Kidney (tissue), 14 donors: ENCODE results near the gene SLC1A2. TPM values are rescaled to one million over a fixed set of nuclear protein-coding genes. Genes with fewer than 3 reads are reported as not detected.

Experiments
- DNase-seq, 5 donors: peaks; one replicate each; pipeline ENCODE4 v3.0.0-alpha.2; 2013 to 2020
- FAIRE-seq: peaks from 2 replicates; lab custom pipeline; 2012; peaks lifted over from hg19 to GRCh38; lab: Jason Lieb, UNC
- H3K27ac ChIP-seq, 2 donors: one replicate each; pipeline ENCODE4 v1.7.0; 2013; ENCODE audit warnings: low read depth in 2 of 2, low read length in 2 of 2, inconsistent platforms in 1 of 2
- H3K27me3 ChIP-seq: one replicate; pipeline ENCODE4 v1.7.1; 2013; ENCODE audit warnings: low read length, inconsistent platforms; ENCODE audit not compliant: control insufficient read depth, insufficient read depth
- H3K36me3 ChIP-seq, 3 donors: one replicate each; pipeline versions ENCODE4 v1.7.0 to v1.7.1; 2013; ENCODE audit warnings: low read length in 3 of 3, control low read depth in 1 of 3, inconsistent platforms in 1 of 3; ENCODE audit not compliant: insufficient read depth in 3 of 3, control insufficient read depth in 2 of 3
- H3K4me1 ChIP-seq, 3 donors: one replicate each; pipeline versions ENCODE4 v1.7.0 to v1.7.1; 2013; ENCODE audit warnings: low read length in 3 of 3, inconsistent platforms in 1 of 3, low read depth in 1 of 3; ENCODE audit not compliant: control insufficient read depth in 2 of 3, insufficient read depth in 2 of 3
- H3K4me3 ChIP-seq, 3 donors: one replicate each; pipeline versions ENCODE4 v1.7.0 to v1.8.1; 2013; ENCODE audit warnings: low read length in 3 of 3, control low read depth in 1 of 3, inconsistent platforms in 1 of 3
- H3K9ac ChIP-seq, 3 donors: one replicate each; pipeline versions ENCODE4 v1.7.0 to v1.7.1; 2013; ENCODE audit warnings: low read length in 3 of 3, control low read depth in 1 of 3, inconsistent platforms in 1 of 3
- H3K9me3 ChIP-seq, 3 donors: one replicate each; pipeline versions ENCODE4 v1.7.0 to v1.7.1; 2013; ENCODE audit warnings: low read length in 3 of 3, control low read depth in 1 of 3, inconsistent platforms in 1 of 3; ENCODE audit not compliant: control insufficient read depth in 2 of 3, insufficient read depth in 1 of 3
- CTCF ChIP-seq: IDR thresholded peaks from 3 replicates; pipeline ENCODE4 v1.5.1; 2012; ENCODE audit warnings: mild to moderate bottlenecking, moderate library complexity, borderline replicate concordance; ENCODE audit not compliant: insufficient read depth; ENCODE audit errors: extremely low read depth
- intact Hi-C: fragments of 100-400 bp; cut with DNase I; formaldehyde crosslinking; loops from one replicate; pipeline ENCODE4 v1.11.1; 2022
- polyA plus RNA-seq: library from polyadenylated mRNA; stranded (reverse); fragments of 350-450 nt; fragmentation: Illumina TruSeq; extraction: RNeasy Lipid Tissue Mini Kit (QIAGEN cat#74804); gene quantifications from one replicate; pipeline ENCODE4 v1.2.3, GENCODE V29; 2014; ENCODE audit warnings: low read depth, low replicate concordance; ENCODE audit not compliant: insufficient read depth
- total RNA-seq: library from RNA; stranded (reverse); fragmentation: NEBNext Ultra II Directional; extraction: Animal tissue kit (Norgen Biotek cat#: 25700); gene quantifications from one replicate; pipeline ENCODE4 v1.2.1, GENCODE V29; 2021
- donor health status: control.
- donor health status: control.
- donor health status: control.
- donor health status: control.
- donor health status: control.
- donor health status: DM: yes; HTN: yes; CAD: no.
- donor health status: Normal renal cell carcinoma (clear cell type).

Gene SLC1A2
- total and polyA plus RNA-seq, 2 donors from 2014 or later, result 0.11 to 0.28 TPM

- Histone ChIP-seq H3K36me3 (no peaks in the 10 kb centered on the region), H3K27me3 (no peaks in the 10 kb centered on the region), H3K4me3 (no peak overlapping the region), H3K9me3 (no peaks in the 10 kb centered on the region), H3K27ac (no peak overlapping the region), H3K4me1 (peaks cover 0 to 3% (median 0%) of the 10 kb centered on the region in 3 donors), H3K9ac (no peak overlapping the region)
- no peak for TF ChIP-seq CTCF
- intact Hi-C loops, result no loop called here
- DNase-seq, result no peak
- FAIRE-seq, result no peak
Observed at GRCh38 chr11:35337914-35338305, 81.4 kb downstream of the SLC1A2 start.

- DNase-seq (no peak), FAIRE-seq (no peak)
- no peaks in the 10 kb centered on the region for H3K9me3 ChIP-seq
- H3K4me1 ChIP-seq, result peaks cover 0 to 3% (median 0%) of the 10 kb centered on the region in 3 donors
- intact Hi-C loops, result no loop called here
- no peak for TF ChIP-seq CTCF
- no peaks in the 10 kb centered on the region for H3K27me3 ChIP-seq
- no peak overlapping the region for H3K27ac ChIP-seq
- H3K36me3 ChIP-seq, result no peaks in the 10 kb centered on the region
- H3K9ac ChIP-seq, result no peak overlapping the region
- H3K4me3 ChIP-seq, result no peak overlapping the region
Observed at GRCh38 chr11:35337136-35337913, 82.0 kb downstream of the SLC1A2 start.

GRCh38 chr11:35336726-35337125 is 82.6 kb downstream of the SLC1A2 start:
- H3K4me3 ChIP-seq, result no peak overlapping the region
- DNase-seq, result peak in 2 of 5 donors; percentile 43 to 72
- no peak overlapping the region for H3K27ac ChIP-seq

More at GRCh38 chr11:35336726-35337125, 82.6 kb downstream of the SLC1A2 start:
- H3K9me3 ChIP-seq, result no peaks in the 10 kb centered on the region
- FAIRE-seq, result no peak
- intact Hi-C loops, result no loop called here
- no peaks in the 10 kb centered on the region for H3K36me3 ChIP-seq
- no peaks in the 10 kb centered on the region for H3K27me3 ChIP-seq
- TF ChIP-seq CTCF, result no peak
- peaks cover 0 to 3% (median 0%) of the 10 kb centered on the region in 3 donors for H3K4me1 ChIP-seq
- no peak overlapping the region for H3K9ac ChIP-seq
